NCI-H2196 treated with DMSO at 0.1 percent for 48 hours (cell line): ENCODE measurements around the gene PRKAR1B.

Source experiments
- DNase-seq: peaks from one replicate; lab custom pipeline; 2025; ENCODE audit not compliant: unreplicated experiment; lab: John Stamatoyannopoulos, UW

Gene PRKAR1B

DNA sequence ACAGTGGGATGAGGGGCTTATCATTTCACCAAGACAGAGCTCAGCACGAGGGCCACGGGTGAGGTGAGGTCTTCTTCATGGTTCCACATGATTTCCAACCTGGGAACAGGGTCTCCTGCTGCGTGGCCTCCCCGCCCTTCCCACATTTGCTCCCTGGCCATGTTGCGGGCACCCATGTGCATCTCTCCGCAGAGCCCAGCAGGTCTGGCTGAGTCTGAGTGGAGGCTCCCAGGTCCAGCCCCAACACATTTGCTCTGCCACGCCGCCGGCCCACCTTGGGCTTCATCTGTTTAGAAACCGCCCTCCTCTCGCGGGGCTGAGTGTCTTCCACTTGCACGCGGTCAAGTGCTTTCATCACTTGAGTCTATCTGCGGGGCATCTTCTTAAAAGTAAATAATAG, 14.8 kb upstream of the PRKAR1B start:
- DNase-seq, result no peak

DNA sequence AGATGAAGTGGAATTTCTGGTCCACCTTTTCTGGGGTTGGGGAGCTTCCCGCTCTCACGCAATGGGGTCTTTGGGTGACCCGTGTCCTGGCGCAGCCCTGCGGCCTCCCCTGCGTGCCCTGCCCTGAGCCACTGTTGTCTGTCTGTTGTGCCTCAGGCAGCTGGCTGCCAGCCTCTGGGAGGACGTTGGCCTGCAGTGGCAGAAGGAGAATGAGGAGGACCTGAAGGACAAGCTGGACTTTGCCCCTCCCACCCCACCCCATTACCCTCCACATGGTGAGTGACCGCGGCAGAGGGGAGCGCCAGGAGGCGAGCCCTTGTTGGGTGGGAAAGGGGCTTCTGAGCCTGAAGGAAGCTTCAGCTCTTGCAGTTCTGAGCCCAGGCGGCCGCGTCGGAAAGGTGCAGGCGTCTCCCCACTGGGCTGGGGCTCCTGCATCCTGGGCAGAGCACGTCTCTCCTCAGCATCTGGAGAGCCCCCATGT, 14.2 kb upstream of the PRKAR1B start:
- no peak for DNase-seq

DNA sequence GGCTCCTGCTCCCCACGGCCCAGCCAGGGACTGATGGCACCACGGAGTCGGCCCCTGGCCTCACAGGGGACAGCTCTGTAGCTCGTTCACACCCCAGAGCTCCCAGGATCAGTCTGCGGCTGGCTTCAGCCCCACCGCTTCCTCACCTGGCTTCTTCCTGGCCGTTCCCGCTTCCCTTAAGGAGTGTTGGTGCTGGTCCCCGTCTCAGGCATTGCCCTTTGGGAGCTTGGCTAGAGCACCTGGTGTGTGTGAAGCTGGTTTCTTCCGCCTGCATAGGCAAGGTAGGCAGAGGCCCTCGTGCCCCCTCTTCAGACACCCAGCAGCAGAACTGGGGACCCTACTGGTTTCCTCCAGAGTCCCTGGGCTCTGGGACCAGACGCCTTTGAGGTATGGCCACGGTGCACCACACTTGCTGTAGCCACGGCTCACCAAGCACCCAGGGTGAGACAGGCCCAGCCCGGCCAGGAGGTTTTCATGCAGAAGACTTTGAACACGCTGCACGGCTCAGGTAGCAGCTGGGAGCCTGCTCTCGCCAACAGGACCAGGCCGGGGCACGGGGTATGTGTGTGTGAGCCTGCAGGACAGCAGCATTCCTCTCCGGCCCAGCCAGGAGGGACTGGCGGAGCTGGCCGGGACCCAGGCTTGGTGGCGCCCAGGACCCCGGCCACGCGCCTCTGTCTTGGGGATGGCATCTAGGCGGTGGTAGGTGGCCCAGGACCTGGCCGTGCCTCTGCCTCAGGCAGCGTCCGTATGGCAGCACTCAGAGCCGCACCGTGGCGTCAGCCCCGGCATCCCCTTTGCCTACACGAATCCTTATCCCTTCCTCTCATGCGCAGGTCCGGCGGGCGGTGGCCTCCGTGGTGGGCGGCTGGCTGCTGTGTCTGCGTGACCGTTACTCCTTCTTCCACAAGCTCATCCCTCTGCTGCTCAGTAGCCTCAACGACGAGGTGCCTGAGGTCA, 13.2 kb upstream of the PRKAR1B start:
- no peak for DNase-seq

DNA sequence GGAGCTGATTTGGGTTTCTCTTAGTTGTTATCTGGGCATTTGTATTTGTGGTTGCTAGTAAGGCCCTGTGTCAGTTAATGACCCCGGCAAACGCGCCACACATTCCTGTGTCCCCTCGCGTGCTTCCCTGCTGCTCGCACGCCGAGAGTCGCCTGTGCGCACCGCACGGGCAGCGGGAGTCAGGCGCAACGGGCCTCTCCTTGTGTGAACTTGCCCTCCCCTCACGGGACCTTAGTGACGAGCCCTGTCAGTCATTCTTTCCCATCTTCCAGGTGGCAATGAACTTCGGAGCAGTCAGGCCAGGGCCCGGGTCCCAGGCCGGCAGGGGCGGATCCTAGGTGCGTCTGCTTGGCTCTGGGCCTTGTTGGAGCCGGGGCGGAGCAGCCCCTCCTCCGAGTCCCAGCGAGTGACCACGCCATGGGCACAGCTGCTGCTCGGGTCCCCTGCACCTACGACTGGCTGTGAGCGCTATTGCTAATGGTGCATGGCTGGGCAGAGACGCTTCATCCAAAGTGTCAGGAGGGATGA, 12.4 kb upstream of the PRKAR1B start:
- DNase-seq, result no peak

DNA sequence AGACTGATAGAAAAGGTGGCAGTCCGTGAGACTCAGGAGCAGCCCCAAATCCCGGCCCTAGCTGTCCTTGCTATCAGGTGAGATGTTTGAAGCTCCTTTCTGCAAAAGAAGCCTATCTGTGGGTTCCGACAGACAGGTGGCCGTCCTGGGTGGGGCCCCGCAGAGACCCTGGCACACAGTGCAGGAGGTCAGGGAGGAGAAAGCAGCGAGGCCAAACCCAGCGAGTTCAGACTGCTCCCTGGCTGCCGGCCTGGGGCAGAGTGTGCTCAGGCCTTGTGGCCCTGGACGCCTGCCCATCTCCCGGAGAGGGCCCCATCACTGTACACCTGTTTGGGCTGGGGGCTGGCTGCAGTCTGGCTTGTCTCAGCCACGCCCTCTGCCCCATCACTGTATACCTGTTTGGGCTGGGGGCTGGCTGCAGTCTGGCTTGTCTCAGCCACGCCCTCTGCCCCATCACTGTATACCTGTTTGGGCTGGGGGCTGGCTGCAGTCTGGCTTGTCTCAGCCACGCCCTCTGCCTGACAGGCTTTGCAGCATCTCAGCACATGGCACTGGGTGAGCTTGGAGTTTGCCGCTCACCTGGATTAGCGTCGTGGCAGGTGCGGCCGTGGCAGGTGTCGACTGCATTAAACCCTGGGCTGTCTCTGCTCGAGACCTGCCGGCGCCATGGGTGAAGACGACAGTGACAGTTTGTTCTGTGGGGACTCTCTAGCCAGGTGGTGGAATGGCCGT, 11.8 kb upstream of the PRKAR1B start:
- DNase-seq, result no peak

DNA sequence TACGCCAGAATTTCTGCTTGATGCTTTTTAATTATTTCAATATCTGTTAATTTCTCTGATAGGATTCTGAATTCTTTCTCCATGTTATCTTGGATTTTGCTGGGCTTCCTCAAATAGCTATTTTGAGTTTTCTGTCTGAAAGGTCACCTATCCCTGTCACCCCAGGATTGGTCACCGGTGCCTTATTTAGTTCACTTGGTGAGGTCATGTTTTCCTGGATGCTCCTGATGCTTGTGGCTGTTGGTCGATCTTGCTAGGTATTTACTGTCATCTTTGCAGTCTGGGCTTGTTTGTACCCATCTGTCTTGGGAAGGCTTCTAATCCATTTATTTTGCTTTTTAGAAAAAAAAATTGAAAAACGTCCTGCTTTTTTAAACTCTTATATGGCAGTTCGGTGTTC, 11.2 kb upstream of the PRKAR1B start:
- DNase-seq, result no peak

DNA sequence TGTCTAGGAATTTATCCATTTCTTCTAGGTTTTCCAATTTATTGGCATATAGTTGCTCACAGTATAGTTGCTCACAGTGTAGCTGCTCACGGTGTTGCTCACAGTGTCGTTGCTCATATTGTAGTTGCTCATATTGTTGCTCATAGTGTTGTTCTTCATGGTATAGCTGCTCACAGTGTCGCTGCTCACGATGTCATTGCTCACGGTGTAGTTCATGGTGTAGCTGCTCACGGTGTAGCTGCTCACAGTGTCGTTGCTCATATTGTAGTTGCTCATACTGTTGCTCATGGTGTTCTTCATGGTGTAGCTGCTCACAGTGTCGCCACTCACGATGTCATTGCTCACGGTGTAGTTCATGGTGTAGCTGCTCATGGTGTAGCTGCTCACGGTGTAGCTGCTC, 7.7 kb upstream of the PRKAR1B start:
- DNase-seq, result no peak

DNA sequence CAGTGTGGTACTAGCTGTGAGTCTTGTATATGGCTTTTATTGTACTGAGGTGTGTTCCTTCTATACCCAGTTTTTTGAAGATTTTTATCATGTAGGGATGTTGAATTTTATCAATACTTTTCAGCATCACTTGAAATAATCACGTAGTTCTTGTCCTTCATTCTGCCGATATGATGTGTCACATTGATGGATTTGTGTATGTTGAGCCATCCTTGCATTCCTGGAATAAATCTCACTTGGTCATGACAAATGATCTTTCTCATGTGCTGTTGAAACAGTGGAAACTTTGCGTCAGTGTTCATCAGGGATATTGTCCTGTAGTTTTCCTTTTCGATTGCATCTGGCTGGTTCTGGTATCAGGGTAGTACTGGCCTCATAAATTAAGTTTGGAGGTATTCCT, 7.1 kb upstream of the PRKAR1B start:
- no peak for DNase-seq

DNA sequence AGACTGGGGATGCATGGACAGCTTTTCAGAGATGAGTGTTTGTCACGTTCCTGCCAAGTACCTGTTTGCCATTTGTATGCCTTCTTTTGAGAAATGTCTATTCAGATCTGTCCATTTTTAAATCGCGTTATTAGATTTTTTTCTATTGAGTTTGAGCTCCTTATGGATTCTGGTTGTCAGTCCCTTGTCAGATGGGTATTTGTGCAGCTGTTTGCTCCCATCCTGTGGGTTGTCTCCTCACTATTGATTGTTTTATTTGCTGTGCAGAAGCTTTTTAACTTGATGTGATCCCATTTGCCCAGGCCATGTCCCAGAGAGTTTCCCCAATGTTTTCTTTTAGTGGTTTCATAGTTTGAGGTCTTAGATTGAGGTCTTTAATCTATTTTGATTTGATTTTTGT, 5.5 kb upstream of the PRKAR1B start:
- DNase-seq, result no peak

DNA sequence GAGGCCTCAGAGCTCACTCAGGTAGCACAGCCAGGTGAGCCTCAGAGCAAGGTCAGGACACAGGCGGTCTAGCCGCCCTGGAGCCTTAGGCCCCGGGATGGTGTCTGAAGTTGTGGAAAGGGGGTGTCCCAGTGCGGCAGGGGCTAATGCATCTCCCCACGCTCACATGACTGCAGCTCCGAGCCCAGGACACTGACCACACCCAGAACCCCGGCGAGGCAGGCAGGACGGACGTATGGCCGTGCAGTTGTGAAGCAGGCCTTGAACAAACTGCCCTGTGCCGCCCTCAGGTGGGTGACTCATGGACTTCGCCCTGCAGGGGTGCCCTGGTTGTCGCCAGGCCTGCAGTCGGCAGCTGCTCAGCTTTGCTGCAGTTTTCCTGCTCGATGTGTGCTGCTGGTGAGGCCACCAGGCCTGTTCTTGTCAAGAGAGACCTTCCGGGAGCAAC, 5.0 kb upstream of the PRKAR1B start:
- DNase-seq, result peak; percentile 84

DNA sequence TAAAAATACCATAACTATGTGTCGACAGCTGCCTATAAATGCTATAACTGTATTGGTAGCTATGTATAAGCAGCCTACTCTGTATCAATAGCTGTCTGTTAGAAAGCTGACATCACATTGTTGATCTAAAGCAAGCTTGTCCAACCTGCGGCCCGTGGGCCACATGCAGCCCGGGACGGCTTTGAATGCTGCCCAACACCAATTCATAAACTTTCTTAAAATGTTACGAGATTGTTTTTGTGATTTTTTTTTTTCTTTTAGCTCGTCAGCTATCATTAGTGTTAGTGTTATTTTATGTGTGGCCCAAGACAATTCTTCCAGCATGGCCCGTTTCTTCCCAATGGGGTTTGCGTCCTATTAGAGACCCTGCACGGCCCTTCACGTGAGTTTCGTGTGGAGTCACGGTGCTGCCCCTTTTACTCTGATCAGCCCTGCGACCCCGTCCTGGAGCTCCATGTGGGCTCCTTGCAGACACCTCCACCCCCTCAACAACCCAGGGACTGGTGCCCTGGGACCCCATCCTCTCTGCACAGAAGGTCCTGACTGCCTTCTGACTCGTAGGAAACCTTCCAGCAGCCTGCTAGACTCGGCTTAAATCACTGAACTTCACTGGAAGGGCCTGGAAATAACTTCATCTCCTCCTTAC, 4.5 kb upstream of the PRKAR1B start:
- DNase-seq, result no peak

DNA sequence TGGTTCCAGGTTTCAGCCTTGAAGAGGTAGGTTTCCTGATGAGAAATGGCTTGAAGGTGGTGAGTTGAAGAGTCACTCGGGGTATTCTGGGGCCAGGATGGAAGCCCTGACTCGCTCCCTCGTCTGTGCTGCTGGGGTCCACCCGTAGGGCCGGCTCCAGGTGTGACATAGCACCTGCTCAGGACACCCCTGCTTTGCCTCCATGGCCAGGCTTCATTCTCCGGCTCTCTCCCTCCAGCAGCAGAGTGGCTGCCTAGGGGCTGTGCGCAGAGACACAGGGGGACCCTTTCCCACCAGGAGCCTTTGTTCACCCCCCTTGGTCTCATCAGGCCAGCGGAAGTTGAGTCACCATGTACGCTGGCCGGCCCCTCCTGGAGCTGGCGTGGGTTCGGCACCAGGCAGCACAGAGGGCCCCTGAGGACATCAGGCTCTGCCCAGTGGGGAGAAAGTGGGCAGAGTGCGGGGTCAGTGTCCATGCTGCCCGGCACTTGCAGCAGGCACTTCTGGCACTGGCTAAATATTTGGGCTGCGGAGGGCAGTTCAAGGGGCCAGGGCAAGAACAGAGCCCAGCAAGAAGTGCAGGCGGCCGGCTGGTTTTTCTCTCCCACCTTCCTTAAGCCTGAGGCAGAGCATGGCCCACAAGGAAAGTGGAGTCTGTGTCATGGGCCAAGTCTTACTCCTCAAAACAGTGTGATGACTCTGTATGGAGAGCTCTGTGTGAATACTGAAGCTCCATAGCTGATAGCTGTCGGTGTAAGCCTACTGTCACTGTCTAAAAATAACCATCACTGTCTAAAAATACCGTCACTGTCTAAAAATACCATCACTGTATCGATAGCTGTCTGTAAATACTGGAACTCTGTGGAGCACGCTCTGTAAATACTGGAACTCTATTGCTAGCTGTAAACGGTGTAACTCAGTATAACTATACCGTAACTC, 3.7 kb upstream of the PRKAR1B start:
- no peak for DNase-seq

DNA sequence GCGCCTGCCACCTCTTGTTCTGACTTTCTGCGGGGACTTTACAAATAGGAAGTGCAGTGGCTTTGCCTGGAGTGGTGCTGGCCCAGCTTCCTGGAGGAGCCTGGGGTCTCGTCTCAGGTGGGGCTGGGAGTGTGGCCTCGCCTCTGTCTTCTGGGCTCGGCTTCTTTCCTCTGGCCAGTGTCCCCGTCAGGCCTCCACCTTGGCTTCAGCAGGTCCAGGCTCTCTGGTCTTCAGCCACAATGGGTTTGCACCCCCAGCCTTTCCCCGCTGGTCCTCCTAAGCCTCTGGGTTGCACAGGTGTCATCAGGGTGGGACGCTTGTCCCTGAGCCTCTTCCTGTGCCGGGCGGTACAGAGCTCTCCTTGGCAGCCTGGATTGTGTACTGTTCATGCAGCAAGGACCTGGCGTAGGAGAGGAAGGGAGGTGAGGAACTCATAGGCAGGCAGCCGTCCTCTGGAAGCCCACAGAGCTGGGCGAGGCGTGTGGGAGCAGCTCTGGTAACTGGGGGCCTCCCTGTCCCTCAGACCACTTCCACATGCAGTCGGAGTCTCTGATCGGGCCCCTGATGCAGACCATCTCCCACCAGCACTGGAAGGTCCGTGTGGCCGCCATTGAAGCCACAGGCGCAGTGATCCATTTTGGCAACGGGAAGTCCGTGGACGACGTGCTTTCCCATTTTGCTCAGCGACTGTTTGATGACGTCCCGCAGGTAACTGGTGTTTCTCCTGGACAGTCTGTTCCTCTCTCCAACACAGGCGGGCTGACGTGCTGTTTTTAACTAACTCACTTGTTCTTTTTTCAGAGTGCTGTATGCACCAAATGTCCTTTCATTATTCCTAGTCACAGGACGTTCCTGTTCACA, 2.3 kb upstream of the PRKAR1B start:
- no peak for DNase-seq

DNA sequence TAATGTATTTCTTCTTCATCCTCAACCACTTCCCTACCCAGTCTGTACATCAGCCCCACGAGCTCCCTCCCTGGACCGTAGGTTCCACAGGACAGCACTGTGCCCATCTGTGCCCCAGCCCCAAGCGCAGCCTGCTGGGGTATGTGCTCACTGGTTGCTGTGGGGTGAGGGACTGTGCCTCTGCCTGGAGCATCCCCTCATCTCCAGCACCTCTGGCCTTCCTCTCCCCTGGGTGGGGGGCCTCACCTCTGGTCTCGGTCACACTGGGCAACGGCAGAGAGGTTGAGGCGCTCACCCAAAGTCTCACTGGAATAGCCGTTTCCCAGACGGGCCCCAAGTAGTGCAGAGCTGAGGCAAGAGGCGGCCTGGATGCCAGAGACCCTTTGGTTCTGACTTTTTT, 1.5 kb upstream of the PRKAR1B start:
- DNase-seq, result no peak

DNA sequence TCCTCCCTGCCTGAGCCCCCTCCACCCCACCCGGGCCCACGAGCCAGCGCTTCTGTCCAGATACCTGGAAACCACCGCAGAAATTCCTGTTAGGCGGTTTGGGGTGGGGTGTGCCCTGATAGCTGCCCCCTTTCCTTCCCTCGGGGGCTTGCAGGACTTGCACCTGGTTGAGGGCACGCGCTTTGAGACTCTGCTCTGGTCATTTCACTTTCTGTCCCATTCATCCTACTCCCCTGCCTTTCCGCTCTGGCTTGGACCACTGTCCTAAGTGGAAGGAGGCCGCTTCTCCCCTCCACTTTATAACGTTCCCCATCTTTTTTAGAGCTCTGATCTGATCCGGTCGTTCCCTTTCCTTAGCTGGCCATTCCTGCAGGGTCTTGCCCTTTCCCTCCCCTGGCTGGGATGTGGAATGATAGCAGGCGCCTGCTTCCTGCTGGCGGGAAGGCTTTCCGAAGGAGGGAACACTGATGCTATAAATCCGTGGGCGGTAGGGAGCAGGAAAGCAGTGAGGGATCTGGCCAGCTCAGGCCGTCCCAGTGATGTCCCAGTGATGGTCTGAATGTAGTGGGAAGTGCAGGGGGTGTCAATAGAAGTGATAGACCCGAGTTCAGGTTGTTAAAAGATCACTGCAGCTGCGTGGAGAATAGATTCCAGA, 852 bp upstream of the PRKAR1B start:
- no peak for DNase-seq

DNA sequence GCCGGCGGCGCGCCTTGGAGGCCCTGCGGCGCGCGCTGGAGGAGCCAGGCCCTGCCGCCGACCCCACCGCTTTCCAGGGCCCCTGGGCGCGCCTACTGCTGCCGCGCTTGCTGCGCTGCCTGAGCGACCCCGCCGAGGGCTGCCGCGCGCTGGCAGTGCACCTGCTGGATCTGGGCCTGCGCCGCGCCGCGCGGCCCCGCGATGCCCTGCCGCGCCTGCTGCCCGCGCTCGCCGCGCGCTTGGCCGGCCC, 302 bp downstream of the PRKAR1B start:
- no peak for DNase-seq

DNA sequence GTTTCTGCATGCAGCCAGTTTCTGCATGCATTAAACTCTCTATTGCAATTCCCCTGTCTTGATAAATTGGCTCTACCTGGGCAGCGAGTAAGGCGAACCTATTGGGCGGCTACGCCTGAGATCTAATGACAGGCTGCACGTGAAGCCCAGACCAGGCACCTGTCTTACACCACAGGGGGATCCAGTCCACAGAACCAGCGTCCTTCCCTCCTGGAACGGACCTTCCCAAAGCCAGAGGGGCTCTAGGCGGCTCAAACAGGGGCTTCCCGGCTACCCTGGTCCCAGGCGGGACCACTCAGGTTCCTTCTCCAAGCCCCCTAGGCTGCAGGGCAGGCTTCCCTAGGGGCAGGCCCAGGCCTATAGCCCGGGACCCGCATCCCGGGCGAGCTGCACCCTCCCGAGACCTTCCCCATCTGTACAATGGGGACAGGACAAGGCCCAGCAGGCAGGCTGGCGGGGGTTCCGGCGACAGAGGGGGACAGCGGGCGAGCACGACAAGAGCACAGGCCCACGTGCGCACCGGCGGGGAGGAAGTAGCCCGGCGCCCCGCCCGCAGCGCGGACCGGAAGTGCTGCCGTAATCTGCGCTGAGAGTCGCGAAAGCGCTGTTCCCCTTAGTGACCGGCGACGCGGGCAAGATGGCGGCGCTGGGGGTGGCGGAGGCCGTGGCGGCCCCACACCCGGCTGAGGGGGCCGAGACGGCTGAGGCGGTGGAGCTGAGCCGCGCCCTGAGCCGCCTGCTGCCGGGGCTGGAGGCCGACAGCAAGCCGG, 812 bp downstream of the PRKAR1B start, which contains the start of gene DNAAF5:
Gene DNAAF5, plus strand, starts transcription at position 616 of the 770 bp plus-strand sequence. Its CDS starts 22 bp downstream, at position 638.
- peak; percentile 73 for DNase-seq
